Coronary artery (tissue), 2 donors: ENCODE measurements around the gene CCR5AS.
A peak's percentile ranks its signal among the peaks of the same experiment; 100 is the strongest.
"Not testable (repeated sequence)": the region's sequence is repeated elsewhere in the genome, so short reads cannot be mapped to it uniquely, and the experiment has no call there.

ENCODE experiments used
- DNase-seq: peaks from one replicate; pipeline ENCODE4 v3.0.0-alpha.2; 2017; ENCODE audit warnings: low spot score
- H3K27ac ChIP-seq, 2 donors: fragments of 200-600 bp; sonication (generic); one replicate each; pipeline ENCODE4 v1.5.1; 2016 to 2019
- H3K4me3 ChIP-seq: fragments of 200-600 bp; sonication (generic); 2 replicates; pipeline ENCODE4 v1.5.1; 2016; ENCODE audit warnings: mild to moderate bottlenecking, moderate library complexity
- CTCF ChIP-seq: fragments of 200-600 bp; sonication (generic); IDR thresholded peaks from one replicate; pipeline ENCODE4 v1.5.1; 2019; ENCODE audit warnings: antibody characterized with exemption

Gene CCR5AS

GRCh38 chr3:46435081-46435726 is 28.3 kb upstream of the CCR5AS start:
- no peak for TF ChIP-seq CTCF
- no peak overlapping the region for H3K4me3 ChIP-seq
- peak; percentile 31 for DNase-seq
- no peak overlapping the region for H3K27ac ChIP-seq

GRCh38 chr3:46433841-46434240 is 27.0 kb upstream of the CCR5AS start:
- DNase-seq: peak; percentile 0
- no peak overlapping the region for H3K27ac ChIP-seq
- no peak overlapping the region for H3K4me3 ChIP-seq
- no peak for TF ChIP-seq CTCF

DNA sequence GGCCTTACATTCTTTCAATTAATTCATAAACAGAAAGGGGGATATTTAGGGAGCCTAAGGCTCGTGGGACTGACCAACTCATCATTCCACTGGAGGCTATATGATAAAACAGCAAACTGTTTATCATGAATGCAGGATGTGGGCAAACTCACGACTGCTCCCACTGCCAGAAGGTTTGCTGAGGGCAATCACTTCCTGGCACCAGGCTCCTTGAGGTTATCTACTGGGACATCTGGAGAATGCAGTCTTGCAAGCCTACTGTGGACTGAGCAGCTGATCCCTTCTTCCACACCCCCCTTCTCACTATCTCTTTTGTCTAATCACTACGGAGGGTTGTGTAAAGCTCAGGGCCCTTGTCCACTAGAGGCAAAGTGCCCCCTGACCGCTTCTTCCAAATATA is 26.3 kb upstream of the CCR5AS start:
- not testable (repeated sequence) for DNase-seq, H3K27ac ChIP-seq

GRCh38 chr3:46431905-46432304 is 25.0 kb upstream of the CCR5AS start:
- H3K27ac ChIP-seq, DNase-seq, H3K4me3 ChIP-seq: not testable (repeated sequence)

More for the DNA sequence above, 26.3 kb upstream of the CCR5AS start:
- not testable (repeated sequence) for H3K4me3 ChIP-seq

DNA sequence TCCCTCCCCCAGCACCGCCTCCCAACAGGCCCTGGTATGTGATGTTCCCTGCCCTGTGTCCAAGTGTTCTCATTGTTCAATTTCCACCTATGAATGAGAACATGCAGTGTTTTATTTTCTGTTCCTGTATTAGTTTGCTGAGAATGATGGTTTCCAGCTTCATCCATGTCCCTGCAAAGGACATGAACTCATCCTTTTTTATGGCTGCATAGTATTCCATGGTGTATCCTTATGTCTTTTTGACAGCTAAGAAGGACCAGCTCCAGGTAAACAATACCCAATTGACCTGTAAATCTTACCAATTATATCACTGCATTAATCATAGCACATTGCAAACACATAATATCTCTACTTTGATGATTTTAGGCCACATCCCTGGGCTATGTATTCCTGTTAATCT is 24.0 kb upstream of the CCR5AS start:
- not testable (repeated sequence) for H3K27ac ChIP-seq, H3K4me3 ChIP-seq, DNase-seq

GRCh38 chr3:46429671-46430070 is 22.8 kb upstream of the CCR5AS start:
- no peak overlapping the region for H3K27ac ChIP-seq
- DNase-seq: no peak
- no peak for TF ChIP-seq CTCF
- H3K4me3 ChIP-seq: no peak overlapping the region

GRCh38 chr3:46429250-46429649 is 22.4 kb upstream of the CCR5AS start:
- no peak overlapping the region for H3K27ac ChIP-seq
- no peak for DNase-seq

GRCh38 chr3:46427916-46428833 is 21.3 kb upstream of the CCR5AS start:
- Histone ChIP-seq H3K27ac (no peak overlapping the region), H3K4me3 (no peak overlapping the region)
- no peak for DNase-seq
- TF ChIP-seq CTCF: no peak

More at GRCh38 chr3:46429250-46429649, 22.4 kb upstream of the CCR5AS start:
- TF ChIP-seq CTCF: no peak
- H3K4me3 ChIP-seq: no peak overlapping the region

DNA sequence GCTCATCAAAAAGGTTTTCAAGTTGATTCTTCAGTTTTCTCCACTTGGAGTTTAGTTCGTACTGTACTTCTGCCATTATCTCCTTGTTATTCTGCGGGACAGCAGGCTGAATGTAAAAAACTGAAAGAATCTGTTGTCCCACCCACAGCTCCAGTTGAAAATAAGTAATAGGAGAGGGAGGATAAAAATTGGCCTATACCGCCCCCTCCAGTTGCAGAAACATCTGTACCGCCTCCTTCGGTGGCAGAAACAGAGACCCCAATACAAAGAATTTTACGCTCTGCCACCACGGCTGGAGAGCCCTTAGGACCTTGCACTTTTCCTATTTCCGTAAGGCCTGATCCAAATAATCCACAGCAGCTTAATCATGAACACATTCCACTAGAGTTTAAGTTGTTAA is 20.5 kb upstream of the CCR5AS start:
- not testable (repeated sequence) for DNase-seq, H3K27ac ChIP-seq, H3K4me3 ChIP-seq

- not testable (repeated sequence) for H3K4me3 ChIP-seq, H3K27ac ChIP-seq
- DNase-seq: peak; percentile 33
Measured at GRCh38 chr3:46426476-46426875, 19.6 kb upstream of the CCR5AS start.
